Measurements from ENCODE around the gene SRC.

SRC gene

DNA sequence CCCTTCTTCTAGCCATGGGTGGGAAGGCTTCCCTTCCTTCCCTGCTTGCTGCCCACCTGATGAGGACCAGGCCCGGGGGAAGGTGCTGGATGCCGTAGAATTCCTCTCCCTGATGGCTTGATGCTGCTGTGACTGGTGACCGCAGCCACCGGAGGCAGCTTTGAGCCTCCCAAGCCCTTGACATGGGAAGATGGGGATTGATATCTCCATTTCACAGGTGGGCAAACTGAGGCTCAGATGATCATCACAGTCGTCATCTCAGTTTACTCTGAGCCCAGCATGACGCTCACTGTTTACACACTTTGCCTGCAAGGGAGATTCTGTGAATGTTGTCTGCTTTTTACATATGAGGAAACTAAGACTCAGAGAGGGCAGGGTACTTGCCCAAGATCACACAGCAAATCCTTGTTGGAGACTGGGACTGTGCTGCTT, 43.9 kb downstream of the SRC start:
- no peak overlapping the region for H3K4me3 ChIP-seq (ENCODE audit: insufficient read depth, low read depth, low read length, poor library complexity, severe bottlenecking)
- DNase-seq, result no peak
- no peaks in the 10 kb centered on the region for H3K27me3 ChIP-seq (replicated peaks; ENCODE audit: control insufficient read depth, insufficient read depth, low read length, poor library complexity, severe bottlenecking)
- H3K27ac ChIP-seq (ENCODE audit: insufficient read depth, low read length, poor library complexity, severe bottlenecking), result no peak overlapping the region
- no peaks in the 10 kb centered on the region for H3K9me3 ChIP-seq (ENCODE audit: control insufficient read depth, low read length)
- peaks cover 4% of the 10 kb centered on the region for H3K4me1 ChIP-seq (ENCODE audit: control insufficient read depth, insufficient read depth, low read length, poor library complexity, severe bottlenecking)
- no peaks in the 10 kb centered on the region for H3K36me3 ChIP-seq (ENCODE audit: control insufficient read depth, insufficient read depth, low read length)

DNA sequence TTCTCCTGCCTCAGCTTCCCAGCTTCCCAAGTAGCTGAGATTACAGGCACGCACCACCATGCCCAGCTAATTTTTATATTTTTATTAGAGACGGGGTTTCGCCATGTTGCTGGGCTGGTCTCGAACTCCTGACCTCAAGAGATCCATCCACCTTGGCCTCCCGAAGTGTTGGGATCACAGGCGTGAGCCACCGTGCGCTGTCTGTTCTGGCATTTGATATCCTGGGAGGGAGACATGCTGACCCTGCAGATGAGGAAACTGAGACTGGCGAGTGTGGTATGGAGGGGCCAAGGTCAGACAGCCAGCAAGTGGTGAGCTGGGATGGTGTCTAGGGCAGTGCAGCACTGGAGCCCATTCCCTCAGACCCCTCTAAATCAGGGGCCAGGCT, 44.6 kb downstream of the SRC start:
- no peak overlapping the region for H3K4me3 ChIP-seq (ENCODE audit: insufficient read depth, low read depth, low read length, poor library complexity, severe bottlenecking)
- no peaks in the 10 kb centered on the region for H3K36me3 ChIP-seq (ENCODE audit: control insufficient read depth, insufficient read depth, low read length)
- H3K9me3 ChIP-seq (ENCODE audit: control insufficient read depth, low read length), result no peaks in the 10 kb centered on the region
- no peak for DNase-seq
- H3K27me3 ChIP-seq (replicated peaks; ENCODE audit: control insufficient read depth, insufficient read depth, low read length, poor library complexity, severe bottlenecking), result no peaks in the 10 kb centered on the region
- no peak overlapping the region for H3K27ac ChIP-seq (ENCODE audit: insufficient read depth, low read length, poor library complexity, severe bottlenecking)
- no peaks in the 10 kb centered on the region for H3K4me1 ChIP-seq (ENCODE audit: control insufficient read depth, insufficient read depth, low read length, poor library complexity, severe bottlenecking)

DNA sequence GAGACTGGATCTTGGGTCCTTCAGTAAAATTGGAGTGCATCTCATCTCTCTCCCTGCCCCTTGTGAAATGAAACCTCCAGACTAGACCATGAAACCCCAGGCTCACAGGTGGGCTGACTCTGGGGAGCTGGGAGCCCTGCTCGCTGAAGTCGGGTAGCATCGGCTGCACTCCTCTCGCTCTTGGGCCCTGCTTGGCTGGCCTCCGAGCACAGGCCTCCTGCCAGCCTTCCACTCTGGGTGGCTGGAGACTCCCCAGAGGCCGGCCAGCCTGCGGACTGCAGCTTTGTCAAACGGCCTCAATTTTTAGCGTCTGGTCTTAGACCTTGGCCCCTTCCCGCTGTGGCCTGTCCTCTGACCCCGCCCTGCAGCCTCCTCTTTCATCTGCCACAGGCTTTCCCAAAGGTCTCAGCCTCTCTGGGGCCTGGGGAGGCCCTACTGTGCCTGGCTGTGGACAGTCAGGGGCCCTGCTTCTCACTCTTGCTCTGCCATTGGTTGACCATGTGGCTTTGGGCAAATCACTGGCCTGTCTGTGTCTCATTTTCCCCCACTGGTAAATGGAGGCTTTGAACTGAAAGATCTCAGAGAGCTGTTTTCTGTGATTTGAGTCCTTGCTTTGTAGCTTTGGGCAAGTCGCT, 45.1 kb downstream of the SRC start:
- Histone ChIP-seq H3K27me3 (replicated peaks; ENCODE audit: control insufficient read depth, insufficient read depth, low read length, poor library complexity, severe bottlenecking) (no peaks in the 10 kb centered on the region), H3K27ac (ENCODE audit: insufficient read depth, low read length, poor library complexity, severe bottlenecking) (no peak overlapping the region), H3K36me3 (ENCODE audit: control insufficient read depth, insufficient read depth, low read length) (no peaks in the 10 kb centered on the region), H3K4me3 (ENCODE audit: insufficient read depth, low read depth, low read length, poor library complexity, severe bottlenecking) (no peak overlapping the region), H3K9me3 (ENCODE audit: control insufficient read depth, low read length) (no peaks in the 10 kb centered on the region), H3K4me1 (ENCODE audit: control insufficient read depth, insufficient read depth, low read length, poor library complexity, severe bottlenecking) (no peaks in the 10 kb centered on the region)
- DNase-seq, result no peak

DNA sequence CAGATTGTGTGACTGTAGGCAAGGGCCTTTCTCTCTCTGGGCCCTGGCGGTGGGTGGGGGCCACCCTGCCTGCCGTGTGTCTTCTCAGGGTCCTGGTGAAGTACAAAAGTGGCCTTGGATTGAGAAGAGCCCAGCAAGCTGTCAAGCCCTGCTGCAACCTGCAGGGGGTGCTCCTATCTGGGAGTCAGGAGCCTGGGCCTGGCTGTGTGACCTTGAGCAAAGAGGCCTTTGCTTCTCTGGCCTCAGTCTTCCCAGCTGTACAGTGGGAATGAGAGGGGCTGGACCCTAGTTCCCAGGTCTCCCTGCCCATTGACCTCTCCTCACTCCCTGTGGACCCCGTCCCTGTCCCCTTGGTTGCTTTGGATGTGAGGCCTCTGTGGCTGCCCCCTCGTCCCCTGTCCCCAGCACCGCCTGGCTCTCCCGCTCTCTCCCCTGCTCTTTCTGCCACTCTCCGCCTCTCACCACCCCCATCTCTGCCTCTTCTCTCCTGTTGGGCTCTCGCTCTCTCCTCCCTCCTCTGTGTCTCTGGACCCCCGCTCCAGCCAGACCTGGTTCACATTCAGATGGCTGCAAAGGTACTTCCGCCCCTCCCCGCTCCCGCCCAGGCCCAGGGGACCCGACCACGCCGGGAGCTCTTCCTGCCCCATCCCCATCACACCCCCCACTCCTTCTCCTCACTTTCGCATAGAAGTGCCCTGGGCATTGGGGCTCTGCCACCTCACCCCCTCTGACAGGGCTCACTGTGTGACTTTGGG, 46.7 kb downstream of the SRC start:
- DNase-seq, result no peak
- H3K27ac ChIP-seq (ENCODE audit: insufficient read depth, low read length, poor library complexity, severe bottlenecking), result no peak overlapping the region
- H3K36me3 ChIP-seq (ENCODE audit: control insufficient read depth, insufficient read depth, low read length), result no peaks in the 10 kb centered on the region
- H3K27me3 ChIP-seq (replicated peaks; ENCODE audit: control insufficient read depth, insufficient read depth, low read length, poor library complexity, severe bottlenecking), result no peaks in the 10 kb centered on the region
- H3K4me1 ChIP-seq (ENCODE audit: control insufficient read depth, insufficient read depth, low read length, poor library complexity, severe bottlenecking), result no peaks in the 10 kb centered on the region
- no peak overlapping the region for H3K4me3 ChIP-seq (ENCODE audit: insufficient read depth, low read depth, low read length, poor library complexity, severe bottlenecking)
- no peaks in the 10 kb centered on the region for H3K9me3 ChIP-seq (ENCODE audit: control insufficient read depth, low read length)

DNA sequence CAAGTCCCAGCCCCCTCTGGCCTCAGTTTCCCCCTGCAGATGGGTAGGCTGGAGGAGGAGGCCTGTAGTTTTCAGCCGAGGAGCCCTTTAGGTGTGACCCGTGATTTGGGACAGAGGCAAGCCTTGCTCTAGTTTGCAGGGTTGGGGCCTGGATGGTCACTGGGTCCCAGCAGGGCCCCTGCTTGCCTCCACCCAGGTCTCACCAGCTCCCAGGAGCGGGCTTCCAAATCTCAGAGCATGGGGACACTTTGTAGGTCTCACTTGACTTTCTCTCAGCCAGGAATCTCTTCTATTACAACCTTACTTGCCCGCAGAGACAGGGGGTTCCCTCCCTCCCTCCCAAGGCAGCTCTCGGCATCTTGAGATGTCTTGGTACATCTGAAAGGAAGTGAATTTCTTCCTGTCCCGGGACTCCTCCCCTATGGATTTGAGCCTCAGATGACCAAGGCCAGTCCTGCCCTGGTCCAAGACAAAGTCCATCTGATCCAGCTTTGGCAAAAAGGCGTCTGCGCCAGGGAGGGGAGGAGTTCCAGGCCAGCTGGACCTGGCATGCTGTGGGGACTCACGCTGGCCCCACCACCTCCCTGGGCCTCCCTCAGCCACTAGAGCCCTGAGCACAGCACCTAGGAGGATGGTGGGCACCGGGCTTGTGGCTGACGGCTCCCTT, 47.4 kb downstream of the SRC start:
- Histone ChIP-seq H3K4me3 (ENCODE audit: insufficient read depth, low read depth, low read length, poor library complexity, severe bottlenecking) (no peak overlapping the region), H3K36me3 (ENCODE audit: control insufficient read depth, insufficient read depth, low read length) (no peaks in the 10 kb centered on the region), H3K27me3 (replicated peaks; ENCODE audit: control insufficient read depth, insufficient read depth, low read length, poor library complexity, severe bottlenecking) (no peaks in the 10 kb centered on the region), H3K27ac (ENCODE audit: insufficient read depth, low read length, poor library complexity, severe bottlenecking) (no peak overlapping the region), H3K4me1 (ENCODE audit: control insufficient read depth, insufficient read depth, low read length, poor library complexity, severe bottlenecking) (no peaks in the 10 kb centered on the region), H3K9me3 (ENCODE audit: control insufficient read depth, low read length) (no peaks in the 10 kb centered on the region)
- DNase-seq, result no peak

DNA sequence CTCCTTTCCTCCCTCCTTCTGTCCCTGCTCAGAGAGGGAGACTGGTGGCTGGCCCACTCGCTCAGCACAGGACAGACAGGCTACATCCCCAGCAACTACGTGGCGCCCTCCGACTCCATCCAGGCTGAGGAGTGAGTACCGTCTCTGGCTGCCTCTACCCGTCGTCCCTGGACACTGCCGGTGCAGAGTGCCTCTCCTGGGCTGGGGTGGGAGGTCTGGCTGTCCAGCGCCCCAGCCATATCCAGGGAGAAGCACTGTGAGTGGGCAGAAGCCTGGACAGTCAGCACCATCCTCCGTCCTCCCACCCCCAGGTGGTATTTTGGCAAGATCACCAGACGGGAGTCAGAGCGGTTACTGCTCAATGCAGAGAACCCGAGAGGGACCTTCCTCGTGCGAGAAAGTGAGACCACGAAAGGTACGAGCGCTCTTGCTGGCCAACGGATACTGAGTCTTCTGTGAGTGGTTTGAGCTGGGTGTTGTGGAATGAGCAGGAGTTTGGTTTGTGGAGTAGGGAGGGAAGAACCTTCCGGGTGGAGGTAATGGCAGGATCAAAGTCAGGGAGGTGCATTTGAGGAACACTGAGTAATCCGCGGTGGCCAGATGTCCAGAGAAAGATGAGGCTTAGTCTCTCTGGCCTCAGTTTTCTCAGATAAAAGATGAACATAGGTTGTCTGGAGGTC, 48.1 kb downstream of the SRC start:
- no peak overlapping the region for H3K27ac ChIP-seq (ENCODE audit: insufficient read depth, low read length, poor library complexity, severe bottlenecking)
- no peak for DNase-seq
- H3K4me3 ChIP-seq (ENCODE audit: insufficient read depth, low read depth, low read length, poor library complexity, severe bottlenecking), result no peak overlapping the region
- no peaks in the 10 kb centered on the region for H3K27me3 ChIP-seq (replicated peaks; ENCODE audit: control insufficient read depth, insufficient read depth, low read length, poor library complexity, severe bottlenecking)
- no peaks in the 10 kb centered on the region for H3K4me1 ChIP-seq (ENCODE audit: control insufficient read depth, insufficient read depth, low read length, poor library complexity, severe bottlenecking)
- no peaks in the 10 kb centered on the region for H3K9me3 ChIP-seq (ENCODE audit: control insufficient read depth, low read length)
- H3K36me3 ChIP-seq (ENCODE audit: control insufficient read depth, insufficient read depth, low read length), result no peaks in the 10 kb centered on the region

DNA sequence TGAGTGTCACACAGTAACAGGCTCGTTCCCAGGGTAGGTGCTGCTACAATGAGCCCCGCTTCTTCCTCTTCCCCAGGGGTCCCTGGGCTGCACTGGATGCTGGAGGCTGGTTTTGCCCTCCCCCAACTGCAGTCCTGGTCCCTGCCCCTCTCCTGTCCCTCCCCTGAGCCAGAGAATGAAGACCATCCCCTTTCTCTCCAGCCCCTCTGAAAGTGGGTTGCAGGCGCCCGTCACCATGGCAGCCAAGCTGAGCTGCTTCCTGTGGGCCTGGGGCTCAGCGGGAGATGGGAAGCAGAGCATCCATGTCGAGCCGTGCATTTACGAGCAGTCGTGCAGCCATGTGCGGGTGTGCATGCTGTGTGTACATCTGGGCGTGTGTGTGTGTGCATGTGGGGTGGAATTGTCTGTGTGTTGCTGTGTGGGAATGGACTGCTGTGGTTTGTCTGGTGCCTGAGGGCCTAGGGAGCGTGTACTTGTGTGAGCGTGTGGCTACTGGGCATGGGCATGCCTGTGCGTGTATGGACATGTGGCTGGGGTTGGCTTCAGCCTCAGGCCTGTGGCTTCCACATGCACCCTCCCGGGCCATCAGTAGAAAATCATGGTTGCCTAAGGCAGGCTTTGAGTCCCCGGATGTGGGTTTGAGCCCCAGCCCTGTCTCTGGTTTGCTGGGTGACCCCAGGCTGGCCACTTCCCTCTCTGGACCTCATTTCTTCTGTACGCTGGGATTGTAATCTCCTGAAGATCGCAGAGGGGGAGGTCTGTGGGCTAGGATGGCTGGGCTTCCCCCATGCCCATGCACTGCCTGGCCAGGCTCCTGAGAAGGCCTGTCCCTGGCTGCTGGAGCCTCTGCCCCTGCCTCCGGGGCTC, 48.8 kb downstream of the SRC start:
- H3K4me3 ChIP-seq (ENCODE audit: insufficient read depth, low read depth, low read length, poor library complexity, severe bottlenecking), result no peak overlapping the region
- no peaks in the 10 kb centered on the region for H3K4me1 ChIP-seq (ENCODE audit: control insufficient read depth, insufficient read depth, low read length, poor library complexity, severe bottlenecking)
- no peak overlapping the region for H3K27ac ChIP-seq (ENCODE audit: insufficient read depth, low read length, poor library complexity, severe bottlenecking)
- DNase-seq, result no peak
- H3K9me3 ChIP-seq (ENCODE audit: control insufficient read depth, low read length), result no peaks in the 10 kb centered on the region
- H3K36me3 ChIP-seq (ENCODE audit: control insufficient read depth, insufficient read depth, low read length), result no peaks in the 10 kb centered on the region
- H3K27me3 ChIP-seq (replicated peaks; ENCODE audit: control insufficient read depth, insufficient read depth, low read length, poor library complexity, severe bottlenecking), result no peaks in the 10 kb centered on the region

DNA sequence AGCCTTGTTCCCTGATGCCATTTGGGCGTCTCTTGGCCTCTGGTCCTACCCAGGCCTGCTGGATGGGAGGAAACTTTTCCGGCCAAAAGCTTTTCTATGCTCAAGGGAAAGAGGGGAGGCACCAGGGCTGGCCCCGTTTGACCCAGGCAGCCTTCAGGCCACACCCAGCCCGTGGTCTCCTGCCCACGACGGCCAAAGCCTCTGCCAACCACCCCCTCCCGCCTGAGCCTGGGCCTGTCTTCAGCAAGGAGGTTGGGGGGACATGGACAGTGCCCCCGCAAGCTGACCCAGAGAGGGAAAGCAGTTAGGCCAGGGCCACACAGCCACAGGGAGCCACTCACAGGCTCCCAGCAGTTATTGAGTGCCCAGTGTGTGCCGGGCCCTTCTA, 49.5 kb downstream of the SRC start:
- DNase-seq, result no peak
- Histone ChIP-seq H3K4me3 (ENCODE audit: insufficient read depth, low read depth, low read length, poor library complexity, severe bottlenecking) (no peak overlapping the region), H3K36me3 (ENCODE audit: control insufficient read depth, insufficient read depth, low read length) (no peaks in the 10 kb centered on the region), H3K27me3 (replicated peaks; ENCODE audit: control insufficient read depth, insufficient read depth, low read length, poor library complexity, severe bottlenecking) (no peaks in the 10 kb centered on the region), H3K27ac (ENCODE audit: insufficient read depth, low read length, poor library complexity, severe bottlenecking) (no peak overlapping the region), H3K4me1 (ENCODE audit: control insufficient read depth, insufficient read depth, low read length, poor library complexity, severe bottlenecking) (no peaks in the 10 kb centered on the region), H3K9me3 (ENCODE audit: control insufficient read depth, low read length) (no peaks in the 10 kb centered on the region)

DNA sequence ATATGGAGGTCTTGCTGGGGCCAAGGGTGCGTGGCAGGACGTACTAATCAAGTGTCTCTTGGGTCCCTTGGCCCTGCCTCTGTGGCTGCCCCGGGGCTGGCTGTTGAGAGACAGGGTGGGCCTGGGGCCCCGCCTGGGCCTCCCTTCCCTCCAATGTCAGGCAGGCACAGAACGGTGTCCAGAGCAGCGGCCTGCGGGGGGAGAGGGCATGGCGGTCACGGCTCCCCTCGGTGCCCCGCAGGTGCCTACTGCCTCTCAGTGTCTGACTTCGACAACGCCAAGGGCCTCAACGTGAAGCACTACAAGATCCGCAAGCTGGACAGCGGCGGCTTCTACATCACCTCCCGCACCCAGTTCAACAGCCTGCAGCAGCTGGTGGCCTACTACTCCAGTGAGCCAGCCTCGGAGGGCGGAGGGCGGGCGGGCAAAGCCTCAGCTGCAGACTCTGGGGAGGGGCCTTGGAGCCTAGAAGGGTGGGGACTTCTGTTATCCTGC, 50.0 kb downstream of the SRC start:
- H3K4me1 ChIP-seq (ENCODE audit: control insufficient read depth, insufficient read depth, low read length, poor library complexity, severe bottlenecking), result no peaks in the 10 kb centered on the region
- DNase-seq, result no peak

More for the DNA sequence above, 50.0 kb downstream of the SRC start:
- Histone ChIP-seq H3K27me3 (replicated peaks; ENCODE audit: control insufficient read depth, insufficient read depth, low read length, poor library complexity, severe bottlenecking) (no peaks in the 10 kb centered on the region), H3K36me3 (ENCODE audit: control insufficient read depth, insufficient read depth, low read length) (no peaks in the 10 kb centered on the region), H3K9me3 (ENCODE audit: control insufficient read depth, low read length) (no peaks in the 10 kb centered on the region), H3K27ac (ENCODE audit: insufficient read depth, low read length, poor library complexity, severe bottlenecking) (no peak overlapping the region), H3K4me3 (ENCODE audit: insufficient read depth, low read depth, low read length, poor library complexity, severe bottlenecking) (no peak overlapping the region)
